Measurements from ENCODE around the gene JMJD4. TPM values are rescaled to one million over a fixed set of nuclear protein-coding genes. Genes with fewer than 3 reads are reported as not detected.

Gene JMJD4, protein sequence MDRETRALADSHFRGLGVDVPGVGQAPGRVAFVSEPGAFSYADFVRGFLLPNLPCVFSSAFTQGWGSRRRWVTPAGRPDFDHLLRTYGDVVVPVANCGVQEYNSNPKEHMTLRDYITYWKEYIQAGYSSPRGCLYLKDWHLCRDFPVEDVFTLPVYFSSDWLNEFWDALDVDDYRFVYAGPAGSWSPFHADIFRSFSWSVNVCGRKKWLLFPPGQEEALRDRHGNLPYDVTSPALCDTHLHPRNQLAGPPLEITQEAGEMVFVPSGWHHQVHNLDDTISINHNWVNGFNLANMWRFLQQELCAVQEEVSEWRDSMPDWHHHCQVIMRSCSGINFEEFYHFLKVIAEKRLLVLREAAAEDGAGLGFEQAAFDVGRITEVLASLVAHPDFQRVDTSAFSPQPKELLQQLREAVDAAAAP
- total RNA-seq (2021) (20.7 and 23.2 TPM in 2 replicates), Bru-seq, nascent RNA (percentile 62 among the genes with signal in this experiment), BruChase-seq, experiment 1, labeled RNA remaining after a 2-hour chase (percentile 54 among the genes with signal in this experiment), BruChase-seq, experiment 2, labeled RNA remaining after a 6-hour chase (percentile 53 among the genes with signal in this experiment)
- long read RNA-seq, transcript JMJD4-201 (6 exons, 2,595 nt): major isoform, 37 of 58 reads
- long read RNA-seq, partial matches to known transcripts: 4 of 58 reads
- long read RNA-seq, other reads (novel, unspliced or antisense): 14 of 58 reads

- TF ChIP-seq, protein P1, sequence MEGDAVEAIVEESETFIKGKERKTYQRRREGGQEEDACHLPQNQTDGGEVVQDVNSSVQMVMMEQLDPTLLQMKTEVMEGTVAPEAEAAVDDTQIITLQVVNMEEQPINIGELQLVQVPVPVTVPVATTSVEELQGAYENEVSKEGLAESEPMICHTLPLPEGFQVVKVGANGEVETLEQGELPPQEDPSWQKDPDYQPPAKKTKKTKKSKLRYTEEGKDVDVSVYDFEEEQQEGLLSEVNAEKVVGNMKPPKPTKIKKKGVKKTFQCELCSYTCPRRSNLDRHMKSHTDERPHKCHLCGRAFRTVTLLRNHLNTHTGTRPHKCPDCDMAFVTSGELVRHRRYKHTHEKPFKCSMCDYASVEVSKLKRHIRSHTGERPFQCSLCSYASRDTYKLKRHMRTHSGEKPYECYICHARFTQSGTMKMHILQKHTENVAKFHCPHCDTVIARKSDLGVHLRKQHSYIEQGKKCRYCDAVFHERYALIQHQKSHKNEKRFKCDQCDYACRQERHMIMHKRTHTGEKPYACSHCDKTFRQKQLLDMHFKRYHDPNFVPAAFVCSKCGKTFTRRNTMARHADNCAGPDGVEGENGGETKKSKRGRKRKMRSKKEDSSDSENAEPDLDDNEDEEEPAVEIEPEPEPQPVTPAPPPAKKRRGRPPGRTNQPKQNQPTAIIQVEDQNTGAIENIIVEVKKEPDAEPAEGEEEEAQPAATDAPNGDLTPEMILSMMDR (conservative IDR thresholded peaks at IDR 0.05; ENCODE audit: low read depth, low read length): no peak
- no peak for TF ChIP-seq EZH2 (IDR thresholded peaks at IDR 0.05; ENCODE audit: borderline replicate concordance, low read depth, low read length, poor library complexity, severe bottlenecking)
- peaks cover 15% of the 10 kb centered on the region for H3K36me3 ChIP-seq (ENCODE audit: insufficient read depth, low read length, poor library complexity, severe bottlenecking)
- intact Hi-C loops (cut with micrococcal nuclease; ENCODE audit: unreplicated experiment): loop anchor here (10.0 kb wide), 1 partner anchor 250 kb away; no protein-coding TSS in a partner anchor
- no peaks in the 10 kb centered on the region for H3K9me3 ChIP-seq (ENCODE audit: low read depth, low read length, poor library complexity, severe bottlenecking)
- no TSS peak for BruUV-seq (replicated peaks)
- H3K27ac ChIP-seq (ENCODE audit: low read depth, low read length, poor library complexity, severe bottlenecking): peak within 1 kb of the TSS; percentile 85
- POLR2A ChIA-PET (ENCODE audit: low non-redundant PET): interaction anchor here (0.6 kb wide), 1 partner anchor 1134 kb away, joined by 3 read pairs; no protein-coding TSS in a partner anchor
- DNase-seq (ENCODE audit: low spot score): peak; percentile 93
- no peaks in the 10 kb centered on the region for H3K4me1 ChIP-seq (ENCODE audit: insufficient read depth, low read length, poor library complexity, severe bottlenecking)
- H3K4me3 ChIP-seq (ENCODE audit: low read depth, low read length, poor library complexity, severe bottlenecking): peak within 1 kb of the TSS; percentile 94
- no peaks in the 10 kb centered on the region for H3K27me3 ChIP-seq (replicated peaks; ENCODE audit: insufficient read depth, low read depth, low read length, poor library complexity)
- CTCF ChIA-PET: no interaction called here
Measured at GRCh38 chr1:227734856-227735538, at the start of gene JMJD4, which contains the start of gene SNAP47. Gene JMJD4 (minus strand): TSS chr1:227735302. CDS start chr1:227735273, 29 bp downstream. Gene SNAP47 (plus strand): TSS chr1:227735435. CDS start chr1:227747737, 12,302 bp downstream.

DNA sequence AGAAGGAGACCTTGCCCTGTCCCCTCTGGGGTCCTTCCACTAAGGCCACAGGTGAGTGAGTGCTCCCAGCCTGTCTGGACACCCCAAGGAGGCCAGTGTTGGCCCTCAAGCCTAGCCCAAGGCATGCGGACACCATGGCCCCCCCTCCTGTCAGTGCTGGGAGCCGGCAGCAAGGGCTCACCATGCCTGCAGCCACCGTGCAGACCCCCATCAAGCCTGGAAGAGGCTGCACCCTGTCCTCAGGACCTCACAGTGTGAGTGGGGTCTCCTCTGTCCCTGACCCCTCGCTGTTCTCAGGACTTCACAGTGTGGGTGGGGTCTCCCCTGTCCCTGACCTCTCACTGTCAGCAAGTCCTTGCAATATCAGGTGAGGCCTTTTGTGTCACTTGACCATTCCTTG is 47.1 kb upstream of the JMJD4 start:
- ChIA-PET CTCF (no interaction called here), POLR2A (ENCODE audit: low non-redundant PET) (no interaction called here)
- TF ChIP-seq, protein P1 (conservative IDR thresholded peaks at IDR 0.05; ENCODE audit: low read depth, low read length): no peak
- no peak for TF ChIP-seq EZH2 (IDR thresholded peaks at IDR 0.05; ENCODE audit: borderline replicate concordance, low read depth, low read length, poor library complexity, severe bottlenecking)
- Histone ChIP-seq H3K4me1 (ENCODE audit: insufficient read depth, low read length, poor library complexity, severe bottlenecking) (peaks cover under 1% of the 10 kb centered on the region), H3K27me3 (replicated peaks; ENCODE audit: insufficient read depth, low read depth, low read length, poor library complexity) (no peaks in the 10 kb centered on the region), H3K27ac (ENCODE audit: low read depth, low read length, poor library complexity, severe bottlenecking) (no peak overlapping the region), H3K9me3 (ENCODE audit: low read depth, low read length, poor library complexity, severe bottlenecking) (no peaks in the 10 kb centered on the region), H3K36me3 (ENCODE audit: insufficient read depth, low read length, poor library complexity, severe bottlenecking) (no peaks in the 10 kb centered on the region), H3K4me3 (ENCODE audit: low read depth, low read length, poor library complexity, severe bottlenecking) (no peak overlapping the region)
- intact Hi-C loops (cut with micrococcal nuclease; ENCODE audit: unreplicated experiment): no loop called here
- no TSS peak for BruUV-seq (replicated peaks)
- no peak for DNase-seq (ENCODE audit: low spot score)

- no peak for TF ChIP-seq EZH2 (IDR thresholded peaks at IDR 0.05; ENCODE audit: borderline replicate concordance, low read depth, low read length, poor library complexity, severe bottlenecking)
- TF ChIP-seq, protein P1 (conservative IDR thresholded peaks at IDR 0.05; ENCODE audit: low read depth, low read length): no peak
- CTCF ChIA-PET: no interaction called here
- no peak overlapping the region for H3K4me3 ChIP-seq (ENCODE audit: low read depth, low read length, poor library complexity, severe bottlenecking)
- no peak for DNase-seq (ENCODE audit: low spot score)
- no peaks in the 10 kb centered on the region for H3K4me1 ChIP-seq (ENCODE audit: insufficient read depth, low read length, poor library complexity, severe bottlenecking)
- no peak overlapping the region for H3K27ac ChIP-seq (ENCODE audit: low read depth, low read length, poor library complexity, severe bottlenecking)
- no TSS peak for BruUV-seq (replicated peaks)
- intact Hi-C loops (cut with micrococcal nuclease; ENCODE audit: unreplicated experiment): no loop called here
- POLR2A ChIA-PET (ENCODE audit: low non-redundant PET): no interaction called here
- no peaks in the 10 kb centered on the region for H3K36me3 ChIP-seq (ENCODE audit: insufficient read depth, low read length, poor library complexity, severe bottlenecking)
- no peaks in the 10 kb centered on the region for H3K27me3 ChIP-seq (replicated peaks; ENCODE audit: insufficient read depth, low read depth, low read length, poor library complexity)
- H3K9me3 ChIP-seq (ENCODE audit: low read depth, low read length, poor library complexity, severe bottlenecking): no peaks in the 10 kb centered on the region
Measured at GRCh38 chr1:227781314-227781930, 46.3 kb upstream of the JMJD4 start.
